ENCODE measurements around the gene ISM1. TPM values are rescaled to one million over a fixed set of nuclear protein-coding genes. Genes with fewer than 3 reads are reported as not detected.
A peak's percentile ranks its signal among the peaks of the same experiment; 100 is the strongest.

ISM1 gene
- total and polyA plus RNA-seq, 2 of the 13 experiments (the other 11 are each of a cell fraction or from before 2014, with no cell fraction given): 0.40 to 1.4 TPM

- in situ Hi-C loops (cut with HindIII; ENCODE audit: extremely low pct_ligation_motif_present, low pct_unique_long_range_greater_than_20kb) (loop anchor here (25.0 kb wide), 1 partner anchor 330 kb away; no protein-coding TSS in a partner anchor), intact Hi-C loops (cut with micrococcal nuclease; ENCODE audit: unreplicated experiment) (no loop called here)
- DNase-seq (ENCODE audit: low spot score) (peak; percentile 16), ATAC-seq (no peak), FAIRE-seq (no peak)
- TF ChIP-seq ELF3 (CRISPR knock-in tag; IDR thresholded peaks at IDR 0.05) (no peak), ZNF207 (IDR thresholded peaks at IDR 0.05; ENCODE audit: borderline replicate concordance) (no peak), HHEX (CRISPR knock-in tag; IDR thresholded peaks at IDR 0.05) (no peak), ZBTB14 (CRISPR knock-in tag; IDR thresholded peaks at IDR 0.05) (no peak)
- CTCF ChIA-PET (ENCODE audit: low intra/inter-chr PET ratio, low total read pairs): no interaction called here
- H3K4me3 ChIP-seq (replicated peaks in 1 of 3; ENCODE audit: insufficient read depth in 1 of 3, low read depth in 2 of 3, low read length in 3 of 3): no peak overlapping the region
- H3K27me3 ChIP-seq (ENCODE audit: control insufficient read depth in 1 of 2, insufficient read depth in 2 of 2, low read length in 2 of 2): no peaks in the 10 kb centered on the region
- 74% methylated on average over 11 of the region's 11 CpGs for WGBS (ENCODE audit: low lambda C conversion rate)
- H3K36me3 ChIP-seq (replicated peaks in 1 of 2; ENCODE audit: control insufficient read depth in 1 of 2, insufficient read depth in 2 of 2, low read length in 2 of 2): no peaks in the 10 kb centered on the region
- H3K4me1 ChIP-seq (ENCODE audit: insufficient read depth, low read length): peaks cover 31% of the 10 kb centered on the region
- no peak overlapping the region for H3K4me2 ChIP-seq (ENCODE audit: low read depth, low read length)
- POLR2A ChIA-PET: no interaction called here
- no peak overlapping the region for H2AFZ ChIP-seq (ENCODE audit: low read length)
- H3K9me3 ChIP-seq (ENCODE audit: low read length): no peaks in the 10 kb centered on the region
- H3K79me2 ChIP-seq (ENCODE audit: insufficient read depth, low read length): no peaks in the 10 kb centered on the region
- BruUV-seq (replicated peaks): no TSS peak
- H3K9ac ChIP-seq (ENCODE audit: insufficient read depth, low read depth, low read length): no peak overlapping the region
- no peaks in the 10 kb centered on the region for H4K20me1 ChIP-seq (ENCODE audit: insufficient read depth, low read length)
- no peak overlapping the region for H3K27ac ChIP-seq (ENCODE audit: extremely low read length, insufficient read depth, low read length)
Measured at GRCh38 chr20:13292201-13292885, 71.3 kb downstream of the ISM1 start.

DNA sequence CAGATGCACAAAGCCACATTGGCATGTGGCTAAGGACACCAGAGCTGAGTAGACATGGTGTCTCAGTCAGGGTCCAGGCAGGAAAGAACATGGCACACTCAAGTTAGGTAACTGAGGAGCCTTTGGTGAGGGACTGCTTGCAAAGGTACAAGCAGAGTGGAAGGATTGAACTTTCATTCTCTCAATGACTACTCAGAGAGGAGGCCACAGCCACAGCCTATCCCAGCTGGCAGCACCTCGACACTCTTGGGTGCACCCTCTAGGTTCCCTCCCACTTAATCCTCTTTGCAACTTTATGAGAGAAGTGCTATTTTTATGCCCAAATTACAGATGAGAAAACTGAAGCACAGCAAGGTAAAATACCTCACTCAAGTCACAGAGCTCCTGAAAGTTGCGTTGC lies 73.4 kb downstream of the ISM1 start:
- ATAC-seq (no peak), DNase-seq (ENCODE audit: low spot score) (no peak), FAIRE-seq (no peak)
- intact Hi-C loops (cut with micrococcal nuclease; ENCODE audit: unreplicated experiment): no loop called here
- in situ Hi-C loops (cut with HindIII; ENCODE audit: extremely low pct_ligation_motif_present, low pct_unique_long_range_greater_than_20kb): loop anchor here (25.0 kb wide), 1 partner anchor 332 kb away; no protein-coding TSS in a partner anchor
- POLR2A ChIA-PET: no interaction called here
- whole genome bisulfite sequencing (ENCODE audit: low lambda C conversion rate): 90% methylated on average over 2 of the region's 2 CpGs
- CTCF ChIA-PET (ENCODE audit: low intra/inter-chr PET ratio, low total read pairs): no interaction called here
- no peaks in the 10 kb centered on the region for H3K79me2 ChIP-seq (ENCODE audit: insufficient read depth, low read length)
- no peak overlapping the region for H3K9ac ChIP-seq (ENCODE audit: insufficient read depth, low read depth, low read length)
- no peak overlapping the region for H3K27ac ChIP-seq (ENCODE audit: extremely low read length, insufficient read depth, low read length)
- no peaks in the 10 kb centered on the region for H3K27me3 ChIP-seq (ENCODE audit: control insufficient read depth in 1 of 2, insufficient read depth in 2 of 2, low read length in 2 of 2)
- no peaks in the 10 kb centered on the region for H3K36me3 ChIP-seq (replicated peaks in 1 of 2; ENCODE audit: control insufficient read depth in 1 of 2, insufficient read depth in 2 of 2, low read length in 2 of 2)
- no TSS peak for BruUV-seq (replicated peaks)
- no peaks in the 10 kb centered on the region for H3K9me3 ChIP-seq (ENCODE audit: low read length)
- TF ChIP-seq ZNF333 (CRISPR knock-in tag; IDR thresholded peaks at IDR 0.05; ENCODE audit: borderline replicate concordance) (no peak), ZNF747 (CRISPR knock-in tag; IDR thresholded peaks at IDR 0.05; ENCODE audit: borderline replicate concordance) (no peak), ZNF607 (CRISPR knock-in tag; IDR thresholded peaks at IDR 0.05; ENCODE audit: borderline replicate concordance) (no peak), ZNF556 (CRISPR knock-in tag; IDR thresholded peaks at IDR 0.05; ENCODE audit: borderline replicate concordance) (no peak), CREBL2 (CRISPR knock-in tag; IDR thresholded peaks at IDR 0.05; ENCODE audit: borderline replicate concordance) (no peak), ZNF552 (CRISPR knock-in tag; IDR thresholded peaks at IDR 0.05; ENCODE audit: borderline replicate concordance) (no peak), FOSL1 (CRISPR knock-in tag; IDR thresholded peaks at IDR 0.05; ENCODE audit: borderline replicate concordance) (no peak)
- H4K20me1 ChIP-seq (ENCODE audit: insufficient read depth, low read length): no peaks in the 10 kb centered on the region
- H3K4me3 ChIP-seq (replicated peaks in 1 of 3; ENCODE audit: insufficient read depth in 1 of 3, low read depth in 2 of 3, low read length in 3 of 3): no peak overlapping the region
- H3K4me1 ChIP-seq (ENCODE audit: insufficient read depth, low read length): peaks cover 35% of the 10 kb centered on the region
- H2AFZ ChIP-seq (ENCODE audit: low read length): no peak overlapping the region
- H3K4me2 ChIP-seq (ENCODE audit: low read depth, low read length): no peak overlapping the region

Measured in HepG2 (cell line).